ENCODE data around the gene GSK3A. TPM values are rescaled to one million over a fixed set of nuclear protein-coding genes. Genes with fewer than 3 reads are reported as not detected.

Gene GSK3A
- total RNA-seq, 1 experiment from 2014 or later = 70.1 TPM

- Histone ChIP-seq H3K9me3 (ENCODE audit: low read depth, low read length, poor library complexity, severe bottlenecking) (no peaks in the 10 kb centered on the region), H3K4me3 (ENCODE audit: low read depth, low read length, poor library complexity, severe bottlenecking) (no peak overlapping the region), H3K36me3 (ENCODE audit: insufficient read depth, low read length, poor library complexity, severe bottlenecking) (peaks cover 62% of the 10 kb centered on the region), H3K4me1 (ENCODE audit: insufficient read depth, low read length, poor library complexity, severe bottlenecking) (no peaks in the 10 kb centered on the region), H3K27me3 (replicated peaks; ENCODE audit: insufficient read depth, low read depth, low read length, poor library complexity) (no peaks in the 10 kb centered on the region), H3K27ac (ENCODE audit: low read depth, low read length, poor library complexity, severe bottlenecking) (no peak overlapping the region)
- ChIA-PET CTCF (no interaction called here), POLR2A (ENCODE audit: low non-redundant PET) (no interaction called here)
- intact Hi-C loops (cut with micrococcal nuclease; ENCODE audit: unreplicated experiment) = no loop called here
- no peak for TF ChIP-seq EZH2 (IDR thresholded peaks at IDR 0.05; ENCODE audit: borderline replicate concordance, low read depth, low read length, poor library complexity, severe bottlenecking)
- TF ChIP-seq CTCF (conservative IDR thresholded peaks at IDR 0.05; ENCODE audit: low read depth, low read length) = no peak
- DNase-seq (ENCODE audit: low spot score) = no peak
- BruUV-seq (replicated peaks) = no TSS peak
These were observed 40.0 kb downstream of the GSK3A start for GRCh38 chr19:42202290-42202880.

GRCh38 chr19:42201489-42202289, 40.7 kb downstream of the GSK3A start:
- no TSS peak for BruUV-seq (replicated peaks)
- CTCF ChIA-PET = no interaction called here
- peaks cover 62% of the 10 kb centered on the region for H3K36me3 ChIP-seq (ENCODE audit: insufficient read depth, low read length, poor library complexity, severe bottlenecking)

GRCh38 chr19:42200116-42200715, 42.2 kb downstream of the GSK3A start:
- no peaks in the 10 kb centered on the region for H3K4me1 ChIP-seq (ENCODE audit: insufficient read depth, low read length, poor library complexity, severe bottlenecking)
- no TSS peak for BruUV-seq (replicated peaks)
- ChIA-PET POLR2A (ENCODE audit: low non-redundant PET) (no interaction called here), CTCF (no interaction called here)
- H3K36me3 ChIP-seq (ENCODE audit: insufficient read depth, low read length, poor library complexity, severe bottlenecking) = peaks cover 56% of the 10 kb centered on the region
- no peak for TF ChIP-seq CTCF (conservative IDR thresholded peaks at IDR 0.05; ENCODE audit: low read depth, low read length)
- no peaks in the 10 kb centered on the region for H3K9me3 ChIP-seq (ENCODE audit: low read depth, low read length, poor library complexity, severe bottlenecking)
- H3K27ac ChIP-seq (ENCODE audit: low read depth, low read length, poor library complexity, severe bottlenecking) = no peak overlapping the region
- intact Hi-C loops (cut with micrococcal nuclease; ENCODE audit: unreplicated experiment) = no loop called here
- H3K27me3 ChIP-seq (replicated peaks; ENCODE audit: insufficient read depth, low read depth, low read length, poor library complexity) = no peaks in the 10 kb centered on the region
- no peak for DNase-seq (ENCODE audit: low spot score)
- H3K4me3 ChIP-seq (ENCODE audit: low read depth, low read length, poor library complexity, severe bottlenecking) = no peak overlapping the region

More at GRCh38 chr19:42201489-42202289, 40.7 kb downstream of the GSK3A start:
- DNase-seq (ENCODE audit: low spot score) = no peak
- POLR2A ChIA-PET (ENCODE audit: low non-redundant PET) = no interaction called here
- no peak overlapping the region for H3K27ac ChIP-seq (ENCODE audit: low read depth, low read length, poor library complexity, severe bottlenecking)
- H3K4me1 ChIP-seq (ENCODE audit: insufficient read depth, low read length, poor library complexity, severe bottlenecking) = no peaks in the 10 kb centered on the region
- no peaks in the 10 kb centered on the region for H3K9me3 ChIP-seq (ENCODE audit: low read depth, low read length, poor library complexity, severe bottlenecking)
- intact Hi-C loops (cut with micrococcal nuclease; ENCODE audit: unreplicated experiment) = no loop called here
- TF ChIP-seq EZH2 (IDR thresholded peaks at IDR 0.05; ENCODE audit: borderline replicate concordance, low read depth, low read length, poor library complexity, severe bottlenecking) (no peak), CTCF (conservative IDR thresholded peaks at IDR 0.05; ENCODE audit: low read depth, low read length) (no peak)
- H3K27me3 ChIP-seq (replicated peaks; ENCODE audit: insufficient read depth, low read depth, low read length, poor library complexity) = no peaks in the 10 kb centered on the region
- H3K4me3 ChIP-seq (ENCODE audit: low read depth, low read length, poor library complexity, severe bottlenecking) = no peak overlapping the region
